ENCODE data around the gene SMIM13.
"Not testable (repeated sequence)": the region's sequence is repeated elsewhere in the genome, so short reads cannot be mapped to it uniquely, and the experiment has no call there.

SMIM13 gene

DNA sequence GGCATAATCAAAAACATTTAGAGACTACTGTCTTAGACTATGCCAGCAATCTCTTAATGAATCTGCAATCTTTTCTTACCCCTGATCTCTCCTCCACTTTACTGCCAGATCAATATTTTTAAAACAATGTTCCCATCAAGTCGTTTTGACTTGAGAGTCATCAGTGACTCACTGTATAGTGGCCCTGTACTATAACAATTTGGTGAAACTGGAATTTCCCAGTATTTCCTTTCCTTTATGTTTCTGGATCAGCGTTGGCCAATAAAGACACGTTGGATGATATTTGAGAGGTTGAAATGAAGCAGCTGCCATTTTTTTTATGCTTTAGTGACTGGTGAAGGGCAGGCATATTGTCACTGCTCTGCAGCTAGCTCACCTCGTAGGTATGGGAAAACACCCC, 10.1 kb upstream of the SMIM13 start:
- in situ Hi-C loops (cut with MboI; ENCODE audit: low sequenced_read_pairs) = no loop called here

DNA sequence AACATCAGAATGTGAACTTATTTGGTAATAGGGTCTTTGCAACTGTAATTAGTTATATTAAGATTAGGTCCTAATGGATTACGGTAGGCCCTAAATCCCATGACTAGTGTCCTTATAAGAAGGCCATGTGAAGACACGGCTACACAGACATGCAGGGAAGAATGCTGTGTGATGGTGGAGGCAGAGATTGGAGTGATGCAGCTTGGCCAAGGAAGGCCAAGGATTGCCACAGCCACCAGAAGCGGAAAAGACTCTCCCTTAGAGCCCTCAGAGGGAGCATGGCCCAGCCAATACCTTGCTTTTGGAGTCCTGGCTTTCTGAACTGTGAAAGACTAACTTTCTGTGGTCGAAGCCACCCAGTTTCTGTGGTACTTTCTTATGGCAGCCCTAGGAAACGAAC, 9.7 kb upstream of the SMIM13 start:
- in situ Hi-C loops (cut with MboI; ENCODE audit: low sequenced_read_pairs) = no loop called here

DNA sequence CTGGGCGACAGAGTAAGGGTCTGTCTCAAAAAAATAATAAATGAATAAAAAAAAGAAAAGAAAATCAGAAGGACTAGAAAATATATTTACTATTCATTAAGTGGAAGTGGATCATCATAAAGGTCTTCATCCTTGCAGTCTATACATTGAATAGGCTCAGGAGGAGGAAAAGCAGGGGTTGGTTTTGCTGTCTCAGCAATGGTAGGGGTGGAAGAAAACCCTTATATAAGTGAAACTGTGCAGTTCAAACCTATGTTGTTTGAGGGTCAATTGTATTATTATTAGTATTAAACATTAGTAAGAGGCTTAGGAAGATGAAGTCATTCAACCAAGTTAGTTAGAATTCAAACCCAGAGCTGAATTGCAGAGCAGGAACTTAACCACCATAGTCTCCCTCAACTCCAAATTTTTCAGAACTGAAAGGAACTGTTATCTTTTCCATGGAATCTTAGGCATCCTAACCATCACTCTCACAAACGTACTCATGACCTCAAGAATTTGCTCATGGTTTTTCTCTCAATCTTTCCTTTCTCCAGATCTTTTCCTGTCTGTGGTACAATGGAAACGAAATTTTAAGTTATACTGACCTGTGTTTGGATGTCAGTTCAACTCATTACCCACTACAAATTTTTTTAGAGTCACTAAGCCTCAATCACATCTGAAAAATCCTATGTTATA, 7.7 kb upstream of the SMIM13 start:
- in situ Hi-C loops (cut with MboI; ENCODE audit: low sequenced_read_pairs) = no loop called here

DNA sequence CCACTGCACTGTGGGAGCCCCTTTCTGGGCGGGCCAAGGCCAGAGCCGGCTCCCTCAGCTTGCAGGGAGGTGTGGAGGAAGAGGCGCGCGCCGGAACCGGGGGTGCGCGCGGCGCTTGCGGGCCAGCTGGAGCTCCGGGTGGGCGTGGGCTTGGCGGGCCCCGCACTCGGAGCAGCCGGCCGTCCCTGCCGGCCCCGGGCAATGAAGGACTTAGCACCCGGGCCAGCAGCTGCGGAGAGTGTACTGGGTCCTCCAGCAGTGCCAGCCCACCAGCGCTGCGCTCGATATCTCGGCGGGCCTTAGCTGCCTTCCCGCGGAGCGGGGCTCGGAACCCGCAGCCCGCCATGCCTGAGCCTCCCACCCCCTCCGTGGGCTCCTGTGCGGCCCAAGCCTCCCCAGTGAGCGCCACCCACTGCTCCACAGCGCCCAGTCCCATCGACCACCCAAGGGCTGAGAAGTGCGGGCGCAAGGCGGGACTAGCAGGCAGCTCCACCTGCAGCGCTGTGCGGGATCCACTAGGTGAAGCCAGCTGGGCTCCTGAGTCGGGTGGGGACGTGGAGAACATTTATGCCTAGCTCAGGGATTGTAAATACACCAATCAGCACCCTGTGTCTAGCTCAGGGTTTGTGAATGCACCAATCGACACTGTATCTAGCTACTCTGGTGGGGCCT, 6.4 kb upstream of the SMIM13 start:
- in situ Hi-C loops (cut with MboI; ENCODE audit: low sequenced_read_pairs) = not testable (repeated sequence)

DNA sequence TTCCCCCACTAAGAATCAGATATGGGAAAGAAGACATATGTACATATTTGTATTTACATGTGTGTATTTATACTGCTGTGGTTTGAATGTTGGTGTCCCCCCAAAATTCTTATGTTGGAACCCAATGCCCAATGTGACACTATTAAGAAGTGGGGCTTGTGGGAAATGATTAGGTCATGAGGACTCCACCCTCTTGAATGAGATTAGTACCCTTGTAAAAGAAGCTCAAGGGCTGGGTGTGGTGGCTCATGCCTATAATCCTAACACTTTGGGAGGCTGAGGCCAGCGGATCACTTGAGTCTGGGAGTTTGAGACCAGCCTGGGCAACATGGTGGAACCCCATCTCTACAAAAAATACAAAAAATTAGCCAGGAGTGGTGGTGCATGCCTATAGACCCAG, 3.9 kb upstream of the SMIM13 start:
- in situ Hi-C loops (cut with MboI; ENCODE audit: low sequenced_read_pairs) = no loop called here

DNA sequence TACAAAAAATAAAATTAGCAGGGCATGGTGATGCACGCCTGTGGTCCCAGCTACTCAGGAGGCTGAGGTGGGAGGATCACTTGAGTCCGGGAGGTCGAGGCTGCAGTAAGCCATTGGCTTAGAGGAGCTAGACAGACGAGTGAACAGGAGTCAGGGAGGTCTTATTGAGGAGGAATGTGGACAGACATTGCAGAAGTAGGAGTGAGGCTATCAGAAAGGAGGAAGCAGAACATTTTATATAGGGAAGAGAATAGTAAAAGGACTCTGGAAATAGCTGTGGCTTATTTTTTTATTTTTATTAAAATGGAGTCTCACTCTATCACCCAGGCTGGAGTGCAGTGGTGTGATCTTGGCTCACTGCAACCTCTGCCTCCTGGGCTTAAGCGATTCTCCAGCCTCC, 2.5 kb upstream of the SMIM13 start:
- in situ Hi-C loops (cut with MboI; ENCODE audit: low sequenced_read_pairs) = not testable (repeated sequence)

DNA sequence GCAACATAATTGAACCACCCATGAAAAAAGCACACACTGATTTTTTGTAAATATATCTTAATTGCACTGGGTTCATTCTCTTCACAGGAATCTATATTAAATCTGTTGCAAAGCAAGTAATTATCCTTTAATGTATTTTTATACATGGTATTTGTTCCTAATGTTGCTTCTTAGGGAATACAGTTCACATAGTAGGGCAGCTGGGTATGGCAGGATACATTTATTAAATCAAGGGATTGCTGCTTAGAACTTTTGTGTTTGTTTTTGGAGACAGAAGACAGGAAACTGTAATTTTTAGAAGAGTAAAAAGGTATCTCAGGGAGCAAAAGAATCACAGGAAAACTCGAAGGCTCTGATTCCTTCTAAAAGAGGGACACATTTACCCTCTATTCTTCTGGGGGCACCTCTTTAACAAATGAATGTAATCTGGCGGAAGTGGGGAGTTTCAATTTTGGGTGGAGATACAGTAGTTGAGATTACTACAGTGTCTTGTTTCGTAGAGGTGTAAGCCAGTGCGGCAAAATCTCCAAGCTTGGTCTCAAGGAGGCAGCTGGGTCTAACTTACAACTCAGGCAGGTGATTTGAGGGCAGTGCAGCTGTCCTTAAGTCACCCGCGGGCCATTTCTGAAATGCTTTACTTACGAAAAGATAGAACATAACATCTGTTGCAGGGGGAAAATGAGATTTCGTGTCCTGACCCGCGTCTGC, 812 bp upstream of the SMIM13 start:
- in situ Hi-C loops (cut with MboI; ENCODE audit: low sequenced_read_pairs) = no loop called here

GRCh38 chr6:11093376-11093625, 333 bp upstream of the SMIM13 start:
- in situ Hi-C loops (cut with MboI; ENCODE audit: low sequenced_read_pairs) = no loop called here

GRCh38 chr6:11094411-11094851, 797 bp downstream of the SMIM13 start:
- in situ Hi-C loops (cut with MboI; ENCODE audit: low sequenced_read_pairs) = no loop called here

- in situ Hi-C loops (cut with MboI; ENCODE audit: low sequenced_read_pairs) = no loop called here
Measured at GRCh38 chr6:11094941-11095340, 1.3 kb downstream of the SMIM13 start.

DNA sequence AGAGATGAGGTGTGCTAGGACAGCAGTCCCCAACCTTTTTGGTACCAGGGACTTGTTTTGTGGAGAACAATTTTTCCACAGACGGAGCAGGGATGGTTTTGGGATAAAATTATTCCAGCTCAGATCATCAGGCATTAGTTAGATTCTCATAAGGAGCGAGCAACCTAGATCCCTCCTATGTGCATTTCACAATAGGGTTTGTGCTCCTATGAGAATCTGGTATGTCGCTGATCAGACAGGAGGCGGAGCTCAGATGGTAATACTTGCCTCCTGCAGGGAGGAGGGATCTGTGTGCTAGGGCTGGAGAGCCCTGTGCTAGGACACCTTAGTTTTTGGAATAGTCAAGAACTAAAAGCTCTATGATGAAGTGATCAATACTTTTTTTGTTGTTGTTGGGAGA, 2.5 kb downstream of the SMIM13 start:
- in situ Hi-C loops (cut with MboI; ENCODE audit: low sequenced_read_pairs) = no loop called here

GRCh38 chr6:11097476-11097875, 3.8 kb downstream of the SMIM13 start:
- in situ Hi-C loops (cut with MboI; ENCODE audit: low sequenced_read_pairs) = no loop called here

DNA sequence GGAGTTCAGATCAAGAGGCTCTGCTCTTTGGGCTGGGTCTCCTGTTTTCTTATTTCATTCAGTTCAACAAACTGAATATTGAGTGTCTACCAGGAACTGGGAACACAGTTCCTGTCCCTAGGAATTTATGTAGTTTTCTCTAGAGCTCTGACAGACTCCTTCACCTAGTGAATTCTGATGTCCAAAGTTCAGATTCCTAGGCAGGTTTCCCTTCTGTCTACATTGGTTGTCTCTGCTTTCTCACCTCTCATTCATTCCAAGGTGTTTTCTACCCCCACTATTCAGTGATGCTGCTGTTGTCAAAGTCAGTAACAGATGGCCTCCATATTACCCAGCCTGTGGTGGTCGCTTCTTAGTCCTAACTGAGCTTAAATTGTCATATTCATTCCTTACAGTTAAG, 4.4 kb downstream of the SMIM13 start:
- in situ Hi-C loops (cut with MboI; ENCODE audit: low sequenced_read_pairs) = no loop called here

DNA sequence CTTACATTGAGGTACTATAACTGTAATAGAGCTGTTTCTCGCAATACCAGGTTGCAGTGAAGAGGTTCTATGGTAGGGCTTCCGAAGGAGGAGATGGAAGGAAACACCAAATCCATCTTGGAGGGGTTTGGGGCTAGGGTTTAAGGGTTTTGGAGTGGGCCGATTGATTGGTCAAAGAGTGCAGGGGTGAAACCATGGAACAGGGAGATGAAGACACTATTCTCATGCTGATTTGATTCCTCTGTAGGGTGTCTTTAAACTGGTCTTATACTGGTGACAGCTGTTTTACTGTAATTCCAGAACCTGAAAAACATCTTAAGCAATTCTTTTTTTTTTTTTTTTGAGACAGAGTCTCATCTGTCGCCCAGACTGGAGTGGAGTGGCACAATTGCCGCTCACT, 7.8 kb downstream of the SMIM13 start:
- in situ Hi-C loops (cut with MboI; ENCODE audit: low sequenced_read_pairs) = no loop called here

DNA sequence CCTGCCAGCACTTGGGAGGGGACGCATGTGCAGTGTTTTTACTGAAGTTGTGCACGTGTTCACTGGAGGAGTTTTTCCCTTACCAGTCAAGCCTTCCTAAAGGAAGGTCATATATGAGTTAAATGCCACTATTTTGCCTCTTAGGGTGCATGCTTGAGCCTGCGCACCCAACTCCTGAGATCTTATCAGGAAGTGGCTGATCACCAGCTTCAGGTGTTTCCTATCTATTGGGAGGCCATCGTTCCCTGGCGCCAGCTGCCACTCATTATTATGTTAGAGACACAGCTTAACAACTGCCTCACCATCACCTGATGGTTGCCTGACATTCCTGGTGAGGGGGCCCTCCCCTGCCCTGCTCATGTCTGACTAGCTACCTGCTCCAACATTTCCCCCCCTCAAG, 9.4 kb downstream of the SMIM13 start:
- in situ Hi-C loops (cut with MboI; ENCODE audit: low sequenced_read_pairs) = no loop called here

- in situ Hi-C loops (cut with MboI; ENCODE audit: low sequenced_read_pairs) = no loop called here
Measured at GRCh38 chr6:11108726-11109125, 15.1 kb downstream of the SMIM13 start.

DNA sequence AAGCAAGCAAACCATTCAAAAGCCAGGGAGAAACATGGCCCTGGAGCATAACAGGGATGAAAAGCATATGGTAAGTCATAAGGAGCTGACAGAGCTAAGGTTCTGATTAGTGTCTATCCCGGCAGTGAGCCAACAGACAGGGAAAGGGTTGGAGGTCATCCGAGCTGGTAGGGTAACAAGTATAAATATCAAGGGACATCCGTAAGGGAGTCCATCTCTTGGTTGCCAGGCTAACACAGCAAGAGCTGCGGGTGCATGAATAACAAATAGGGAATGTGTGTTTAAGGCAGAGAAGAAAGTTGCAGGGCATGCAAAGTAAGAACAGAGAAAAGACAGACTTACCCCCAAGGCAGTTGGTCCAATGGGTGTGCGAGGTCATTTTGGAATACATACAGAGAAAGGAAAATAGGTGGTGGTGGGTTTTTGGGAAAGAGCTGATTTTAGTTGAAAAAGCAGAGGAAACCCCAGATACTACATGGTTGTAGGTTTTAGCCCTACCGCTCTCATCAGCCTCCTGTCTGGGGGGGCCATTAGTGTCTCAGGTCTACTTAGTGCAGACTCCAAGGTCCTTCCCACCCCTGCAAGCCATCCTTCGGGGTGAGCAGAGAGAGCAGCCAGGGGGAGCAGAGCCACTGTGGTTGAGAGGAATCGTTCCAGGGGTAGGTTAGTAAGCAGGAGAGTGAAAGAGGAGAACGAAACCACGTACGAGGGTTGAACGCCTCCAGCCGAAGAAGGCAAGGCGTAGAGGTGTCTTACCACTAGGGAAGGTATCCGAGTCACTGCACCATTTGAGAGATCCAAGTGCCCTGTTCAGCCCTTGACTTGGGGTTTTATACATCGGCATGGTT, 17.5 kb downstream of the SMIM13 start, which contains the start of gene ERVFRD-1:
TSS of gene ERVFRD-1 (minus strand) at position 805 of the 848 bp plus-strand sequence. CDS start 6,415 bp downstream, outside the sequence.
- in situ Hi-C loops (cut with MboI; ENCODE audit: low sequenced_read_pairs) = no loop called here

DNA sequence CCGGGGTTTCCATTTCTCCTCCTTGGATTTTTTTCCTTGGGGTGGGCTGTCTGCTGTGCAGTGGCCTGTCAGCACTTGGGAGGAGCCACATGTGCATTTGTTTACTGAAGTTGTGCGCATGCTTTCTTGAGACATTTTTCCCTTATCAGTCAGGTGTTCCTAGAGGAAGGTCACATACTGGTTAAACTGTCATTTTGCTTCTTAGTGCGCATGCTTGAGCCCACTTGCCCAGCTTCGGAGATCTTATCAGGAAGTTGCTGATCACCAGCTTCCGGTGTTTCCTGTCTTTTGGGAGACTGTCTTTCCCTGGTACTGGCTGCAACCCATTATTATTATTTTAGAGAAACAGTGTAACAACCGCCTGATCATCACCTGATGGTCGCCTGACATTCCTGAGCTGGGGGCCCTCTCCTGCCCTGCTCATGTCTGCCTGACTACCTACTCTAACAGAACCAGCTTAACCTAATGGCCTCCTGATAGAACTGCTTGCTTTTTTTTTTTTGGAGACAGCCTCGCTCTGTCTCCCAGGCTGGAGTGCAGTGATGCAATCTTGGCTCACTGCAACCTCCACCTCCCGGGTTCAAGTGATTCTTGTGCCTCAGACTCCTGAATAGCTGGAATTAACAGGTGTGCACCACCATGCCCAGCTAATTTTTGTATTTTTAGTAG, 18.3 kb downstream of the SMIM13 start:
- in situ Hi-C loops (cut with MboI; ENCODE audit: low sequenced_read_pairs) = no loop called here

DNA sequence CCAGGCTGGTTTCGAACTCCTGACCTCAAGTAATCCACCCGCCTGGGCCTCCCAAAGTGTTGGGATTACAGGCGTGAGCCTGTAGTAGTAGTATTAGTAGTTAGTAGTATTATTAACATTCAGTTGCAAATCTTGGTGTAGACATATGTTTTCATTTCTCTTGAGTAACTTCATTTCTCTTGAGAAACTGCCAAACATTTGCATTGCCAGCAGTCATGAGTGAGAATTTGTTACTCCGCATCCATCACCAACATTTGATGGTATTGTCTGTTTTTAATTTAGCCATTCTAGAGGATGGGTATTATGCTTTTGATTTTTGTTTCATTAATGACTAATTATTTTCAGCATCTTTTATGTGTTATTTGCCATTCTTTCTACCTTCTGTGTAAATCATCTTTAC, 19.4 kb downstream of the SMIM13 start:
- in situ Hi-C loops (cut with MboI; ENCODE audit: low sequenced_read_pairs) = no loop called here

DNA sequence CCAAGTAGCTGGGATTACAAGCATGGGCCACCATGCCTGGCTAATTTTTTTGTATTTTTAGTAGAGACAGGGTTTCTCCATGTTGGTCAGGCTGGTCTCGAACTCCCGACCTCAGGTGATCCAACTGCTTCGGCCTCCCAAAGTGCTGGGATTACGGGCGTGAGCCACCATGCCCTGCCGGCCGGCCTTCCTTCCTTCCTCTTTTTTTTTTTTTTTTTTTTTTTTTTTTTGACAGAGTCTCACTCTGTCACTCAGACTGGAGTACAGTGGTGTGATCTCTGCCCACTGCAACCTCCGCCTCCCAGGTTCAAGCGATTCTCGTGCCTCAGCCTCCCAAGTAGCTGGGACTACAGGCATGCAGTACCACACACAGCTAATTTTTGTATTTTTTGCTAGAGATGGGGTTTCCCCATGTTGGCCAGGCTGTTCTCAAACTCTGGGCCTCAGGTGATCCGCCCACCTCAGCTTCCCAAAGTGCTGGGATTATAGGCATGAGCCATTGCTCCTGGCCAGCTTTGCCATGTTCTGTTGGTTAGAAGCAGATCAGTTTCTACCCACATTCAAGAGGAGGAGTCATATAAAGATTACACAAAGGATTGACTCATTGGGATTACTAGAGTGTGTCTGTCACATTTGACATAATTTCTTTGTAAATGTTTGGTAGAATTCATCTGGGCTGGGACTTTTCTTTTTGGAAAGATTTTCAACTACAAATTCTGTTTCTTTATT, 22.3 kb downstream of the SMIM13 start:
- in situ Hi-C loops (cut with MboI; ENCODE audit: low sequenced_read_pairs) = not testable (repeated sequence)
